Smooth muscle cell (in vitro differentiated cells): ENCODE results near the gene ZBTB6. TPM values are rescaled to one million over a fixed set of nuclear protein-coding genes. Genes with fewer than 3 reads are reported as not detected.

Experiments used
- DNase-seq: peaks from one replicate; lab custom pipeline; 2025; ENCODE audit not compliant: unreplicated experiment; lab: John Stamatoyannopoulos, UW
- H2AFZ ChIP-seq: fragments of 200-600 bp; sonication (generic); 2 replicates; pipeline ENCODE4 v1.6.0; 2016; ENCODE audit warnings: antibody characterized with exemption, low read depth, mild to moderate bottlenecking
- H3F3A ChIP-seq: fragments of 200-600 bp; sonication (generic); 2 replicates; pipeline ENCODE4 v1.6.0; 2017; ENCODE audit warnings: antibody characterized with exemption, low read depth
- H3K27ac ChIP-seq: fragments of 200-600 bp; sonication (generic); 2 replicates; pipeline ENCODE4 v1.5.1; 2016; ENCODE audit warnings: low read depth, mild to moderate bottlenecking
- H3K27me3 ChIP-seq: fragments of 200-600 bp; sonication (generic); 2 replicates; pipeline ENCODE4 v1.6.1; 2016; ENCODE audit warnings: low read depth, mild to moderate bottlenecking
- H3K36me3 ChIP-seq: fragments of 200-600 bp; sonication (generic); 2 replicates; pipeline ENCODE4 v1.5.1; 2016; ENCODE audit warnings: low read depth
- H3K4me1 ChIP-seq: fragments of 200-600 bp; sonication (generic); 2 replicates; pipeline ENCODE4 v1.5.1; 2016; ENCODE audit warnings: low read depth
- H3K4me2 ChIP-seq: fragments of 200-600 bp; sonication (generic); 2 replicates; pipeline ENCODE4 v1.6.0; 2016; ENCODE audit warnings: mild to moderate bottlenecking
- H3K4me3 ChIP-seq: fragments of 200-600 bp; sonication (generic); 2 replicates; pipeline ENCODE4 v1.5.1; 2016; ENCODE audit warnings: mild to moderate bottlenecking
- H3K79me2 ChIP-seq: fragments of 200-600 bp; sonication (generic); 2 replicates; pipeline ENCODE4 v1.6.0; 2016; ENCODE audit warnings: low read depth, mild to moderate bottlenecking
- H3K9ac ChIP-seq: fragments of 200-600 bp; sonication (generic); 2 replicates; pipeline ENCODE4 v1.6.0; 2016; ENCODE audit warnings: low read depth
- H3K9me3 ChIP-seq: fragments of 200-600 bp; sonication (generic); replicated peaks from 2 replicates; pipeline ENCODE4 v1.5.1; 2016; ENCODE audit warnings: low read depth
- H4K20me1 ChIP-seq: fragments of 200-600 bp; sonication (generic); 2 replicates; pipeline ENCODE4 v1.6.0; 2016; ENCODE audit warnings: low read depth
- WGBS: methylation state at CpG from one replicate; pipeline ENCODE4 v1.1.7; 2016; ENCODE audit warnings: low lambda C conversion rate; 5-methylcytosine and 5-hydroxymethylcytosine counted together
- polyA plus RNA-seq: library from polyadenylated mRNA; unstranded; fragments of >200 nt; fragmentation: Nextera tagmentation; extraction: Ambion mirVana; gene quantifications from 2 replicates; pipeline ENCODE4 v1.2.1, GENCODE V29; 2016
- total RNA-seq: library from RNA; depleted of rRNA; stranded (reverse); fragments of >200 nt; gene quantifications from 2 replicates; pipeline ENCODE4 v1.2.3, GENCODE V29; 2014
- TF ChIP-seq, protein P1 (sequence below): fragments of 200-600 bp; sonication (generic); IDR thresholded peaks from 2 replicates; pipeline ENCODE4 v1.5.1; 2017; ENCODE audit warnings: borderline replicate concordance, mild to moderate bottlenecking, antibody characterized with exemption; ENCODE audit not compliant: insufficient read depth, poor library complexity, severe bottlenecking

Gene ZBTB6
- total and polyA plus RNA-seq, 2 experiments from 2014 or later = 2.7 to 13.2 TPM

DNA sequence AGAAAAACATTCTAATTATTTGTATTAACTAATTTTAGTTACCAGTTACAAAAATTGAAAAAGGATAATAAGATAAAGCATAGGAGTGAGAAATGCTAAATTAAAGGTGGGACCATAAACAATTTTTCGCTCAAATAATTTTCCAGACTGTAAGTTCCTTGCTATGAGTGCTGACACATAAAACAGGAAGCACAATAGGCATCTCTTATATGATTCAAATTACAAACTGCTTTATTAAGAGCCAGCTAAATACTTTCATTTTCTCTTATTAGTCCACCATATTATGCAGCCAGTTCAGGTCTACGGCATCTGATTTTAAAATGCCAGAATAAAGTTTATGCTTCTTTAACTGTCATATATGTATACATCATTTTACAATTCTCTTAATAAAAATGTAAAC, 12.3 kb downstream of the ZBTB6 start:
- TF ChIP-seq, protein P1, sequence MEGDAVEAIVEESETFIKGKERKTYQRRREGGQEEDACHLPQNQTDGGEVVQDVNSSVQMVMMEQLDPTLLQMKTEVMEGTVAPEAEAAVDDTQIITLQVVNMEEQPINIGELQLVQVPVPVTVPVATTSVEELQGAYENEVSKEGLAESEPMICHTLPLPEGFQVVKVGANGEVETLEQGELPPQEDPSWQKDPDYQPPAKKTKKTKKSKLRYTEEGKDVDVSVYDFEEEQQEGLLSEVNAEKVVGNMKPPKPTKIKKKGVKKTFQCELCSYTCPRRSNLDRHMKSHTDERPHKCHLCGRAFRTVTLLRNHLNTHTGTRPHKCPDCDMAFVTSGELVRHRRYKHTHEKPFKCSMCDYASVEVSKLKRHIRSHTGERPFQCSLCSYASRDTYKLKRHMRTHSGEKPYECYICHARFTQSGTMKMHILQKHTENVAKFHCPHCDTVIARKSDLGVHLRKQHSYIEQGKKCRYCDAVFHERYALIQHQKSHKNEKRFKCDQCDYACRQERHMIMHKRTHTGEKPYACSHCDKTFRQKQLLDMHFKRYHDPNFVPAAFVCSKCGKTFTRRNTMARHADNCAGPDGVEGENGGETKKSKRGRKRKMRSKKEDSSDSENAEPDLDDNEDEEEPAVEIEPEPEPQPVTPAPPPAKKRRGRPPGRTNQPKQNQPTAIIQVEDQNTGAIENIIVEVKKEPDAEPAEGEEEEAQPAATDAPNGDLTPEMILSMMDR = no peak

GRCh38 chr9:122897969-122898368, 15.2 kb downstream of the ZBTB6 start:
- Histone ChIP-seq H4K20me1 (peaks cover 92% of the 10 kb centered on the region), H3K4me1 (peaks cover 14% of the 10 kb centered on the region), H3F3A (no peaks in the 10 kb centered on the region), H3K9ac (no peak overlapping the region), H3K4me2 (no peak overlapping the region), H2AFZ (no peak overlapping the region), H3K79me2 (peaks cover 96% of the 10 kb centered on the region), H3K4me3 (no peak overlapping the region), H3K36me3 (peaks cover 9% of the 10 kb centered on the region), H3K27me3 (no peaks in the 10 kb centered on the region), H3K9me3 (no peaks in the 10 kb centered on the region), H3K27ac (peak overlapping the region; percentile 31)
- WGBS = 94% methylated on average over 1 of the region's 1 CpG
- TF ChIP-seq, protein P1 = no peak
- no peak for DNase-seq

More for the DNA sequence above, 12.3 kb downstream of the ZBTB6 start:
- Histone ChIP-seq H3K27ac (peak overlapping the region; percentile 16), H3K4me2 (peak overlapping the region; percentile 6), H3K27me3 (no peaks in the 10 kb centered on the region), H2AFZ (no peak overlapping the region), H3F3A (no peaks in the 10 kb centered on the region), H3K4me3 (no peak overlapping the region), H3K9me3 (no peaks in the 10 kb centered on the region), H3K36me3 (no peaks in the 10 kb centered on the region), H3K9ac (no peak overlapping the region), H4K20me1 (peaks cover 66% of the 10 kb centered on the region), H3K4me1 (peaks cover 26% of the 10 kb centered on the region), H3K79me2 (peaks cover 91% of the 10 kb centered on the region)
- WGBS = 100% methylated on average over 2 of the region's 2 CpGs
- DNase-seq = no peak

DNA sequence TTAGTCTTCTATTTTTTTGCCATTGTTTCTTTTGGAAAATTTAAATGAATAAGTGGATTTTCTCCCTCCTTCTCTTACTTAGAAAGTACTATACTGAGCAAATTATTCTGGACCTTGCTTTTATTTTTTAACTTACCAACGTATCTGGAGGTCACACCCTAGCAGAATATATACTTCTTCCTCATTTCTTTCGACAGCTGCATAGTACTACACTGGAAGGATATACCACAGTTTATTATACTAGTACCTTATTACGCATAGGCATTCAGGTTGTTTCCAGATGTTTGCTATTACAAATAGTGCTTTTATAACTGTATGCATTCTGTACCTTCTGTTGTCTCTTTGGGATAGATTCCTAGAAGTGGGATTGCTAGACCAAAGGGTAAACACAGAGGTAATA, 24.6 kb downstream of the ZBTB6 start:
- H3K27ac ChIP-seq = no peak overlapping the region
- H3K4me1 ChIP-seq = no peaks in the 10 kb centered on the region
- no peaks in the 10 kb centered on the region for H3K27me3 ChIP-seq
- no peaks in the 10 kb centered on the region for H3F3A ChIP-seq
- H4K20me1 ChIP-seq = peaks cover 8% of the 10 kb centered on the region
- H3K9ac ChIP-seq = no peak overlapping the region
- H3K79me2 ChIP-seq = peaks cover 20% of the 10 kb centered on the region
- 68% methylated on average over 3 of the region's 3 CpGs for WGBS
- H2AFZ ChIP-seq = no peak overlapping the region
- TF ChIP-seq, protein P1 = no peak
- peaks cover 23% of the 10 kb centered on the region for H3K36me3 ChIP-seq
- no peak overlapping the region for H3K4me3 ChIP-seq
- no peak for DNase-seq
- H3K4me2 ChIP-seq = no peak overlapping the region
- H3K9me3 ChIP-seq = no peaks in the 10 kb centered on the region

GRCh38 chr9:122883125-122883524, 30.0 kb downstream of the ZBTB6 start:
- TF ChIP-seq, protein P1 = no peak
- 95% methylated on average over 2 of the region's 2 CpGs for WGBS
- peaks cover 29% of the 10 kb centered on the region for H3K36me3 ChIP-seq

More at GRCh38 chr9:122883125-122883524, 30.0 kb downstream of the ZBTB6 start:
- H3K27ac ChIP-seq = no peak overlapping the region
- H4K20me1 ChIP-seq = no peaks in the 10 kb centered on the region
- no peaks in the 10 kb centered on the region for H3K9me3 ChIP-seq
- H3K9ac ChIP-seq = no peak overlapping the region
- H3K4me1 ChIP-seq = no peaks in the 10 kb centered on the region
- H3K27me3 ChIP-seq = no peaks in the 10 kb centered on the region
- no peaks in the 10 kb centered on the region for H3K79me2 ChIP-seq
- no peak overlapping the region for H3K4me2 ChIP-seq
- H3F3A ChIP-seq = no peaks in the 10 kb centered on the region
- no peak for DNase-seq
- no peak overlapping the region for H2AFZ ChIP-seq
- H3K4me3 ChIP-seq = no peak overlapping the region
